Hematopoietic multipotent progenitor cell treated with erythropoietin and hydrocortisone succinate and interleukin-3 and kit ligand, for 17 days (in vitro differentiated cells): ENCODE measurements around the gene LCE4A.
"Not testable (repeated sequence)": the region's sequence is repeated elsewhere in the genome, so short reads cannot be mapped to it uniquely, and the experiment has no call there.

ENCODE experiments used
- DNase-seq: peaks from one replicate; pipeline ENCODE4 v3.0.0-alpha.2; 2015; ENCODE audit warnings: low spot score

Gene LCE4A

GRCh38 chr1:152707860-152708259, at the start of gene LCE4A:
Gene LCE4A, plus strand, starts transcription at chr1:152708160. Its CDS starts 916 bp downstream, at chr1:152709076.
- DNase-seq, result no peak

GRCh38 chr1:152658649-152659048, 49.3 kb upstream of the LCE4A start:
- no peak for DNase-seq

- no peak for DNase-seq
Observed at GRCh38 chr1:152663098-152663497, 44.9 kb upstream of the LCE4A start, which contains the start of gene LCE2D. Gene LCE2D, plus strand, starts transcription at chr1:152663380. Its CDS starts 726 bp downstream, at chr1:152664106.

GRCh38 chr1:152666171-152666570, 41.8 kb upstream of the LCE4A start:
- DNase-seq, result not testable (repeated sequence)

- DNase-seq, result no peak
Observed at GRCh38 chr1:152667648-152668047, 40.3 kb upstream of the LCE4A start.

- no peak for DNase-seq
Observed at GRCh38 chr1:152673016-152673415, 34.9 kb upstream of the LCE4A start.

GRCh38 chr1:152674983-152675382, 33.0 kb upstream of the LCE4A start, which contains the start of gene LCE2C:
Gene LCE2C, plus strand, starts transcription at chr1:152675279. Its CDS starts 737 bp downstream, at chr1:152676016.
- DNase-seq, result not testable (repeated sequence)

GRCh38 chr1:152679459-152679858, 28.5 kb upstream of the LCE4A start:
- DNase-seq, result no peak

- DNase-seq, result no peak
Observed at GRCh38 chr1:152681616-152682015, 26.3 kb upstream of the LCE4A start.

- no peak for DNase-seq
Observed at GRCh38 chr1:152683846-152684245, 24.1 kb upstream of the LCE4A start.

- not testable (repeated sequence) for DNase-seq
Observed at GRCh38 chr1:152685823-152686222, 22.1 kb upstream of the LCE4A start, which contains the start of gene LCE2B. Gene LCE2B, plus strand, starts transcription at chr1:152686123. Its CDS starts 721 bp downstream, at chr1:152686844.

GRCh38 chr1:152697701-152698600, 10.0 kb upstream of the LCE4A start, which contains the start of gene LCE2A:
Gene LCE2A, plus strand, starts transcription at chr1:152698345. Its CDS starts 557 bp downstream, at chr1:152698902.
- DNase-seq, result no peak

- no peak for DNase-seq
Observed at GRCh38 chr1:152699746-152700145, 8.2 kb upstream of the LCE4A start.

- no peak for DNase-seq
Observed at GRCh38 chr1:152718238-152718637, 10.3 kb downstream of the LCE4A start.

- no peak for DNase-seq
Observed at GRCh38 chr1:152725261-152725660, 17.3 kb downstream of the LCE4A start.

GRCh38 chr1:152728986-152729385, 21.0 kb downstream of the LCE4A start:
- DNase-seq, result no peak

- no peak for DNase-seq
Observed at GRCh38 chr1:152735648-152736047, 27.7 kb downstream of the LCE4A start.

GRCh38 chr1:152737997-152738396, 30.0 kb downstream of the LCE4A start:
- no peak for DNase-seq

- DNase-seq, result no peak
Observed at GRCh38 chr1:152739841-152740240, 31.9 kb downstream of the LCE4A start.

GRCh38 chr1:152741656-152742055, 33.7 kb downstream of the LCE4A start:
- DNase-seq, result no peak

GRCh38 chr1:152743371-152744145, 35.6 kb downstream of the LCE4A start:
- DNase-seq, result no peak

GRCh38 chr1:152745289-152745704, 37.3 kb downstream of the LCE4A start:
- DNase-seq, result no peak
